ENCODE data around the gene VWA3B. TPM values are rescaled to one million over a fixed set of nuclear protein-coding genes. Genes with fewer than 3 reads are reported as not detected.

VWA3B gene
- total RNA-seq, 2 donors from 2014 or later, result 0.78 TPM; not detected in 1

GRCh38 chr2:98175811-98176210 lies 88.8 kb downstream of the VWA3B start:
- TF ChIP-seq CTCF (IDR thresholded peaks at IDR 0.05) (peak in 3 of 7 experiments; percentile 13 to 34 (median 13)), POLR2A (IDR thresholded peaks at IDR 0.05) (no peak)
- 21 to 26% methylated on average over 6 of the region's 6 CpGs for WGBS, 2 donors
- Histone ChIP-seq H3K27me3 (no peaks in the 10 kb centered on the region), H3K27ac (no peak overlapping the region), H3K9me3 (no peaks in the 10 kb centered on the region), H3K4me1 (no peaks in the 10 kb centered on the region), H3K4me3 (no peak overlapping the region), H3K36me3 (replicated peaks in 1 of 2; ENCODE audit: insufficient read depth in 1 of 2, low read depth in 2 of 2) (no peaks in the 10 kb centered on the region)
- ATAC-seq (no peak), DNase-seq (peak in 2 of 4 donors; percentile 8 to 30)
- intact Hi-C loops (cut with DNase I), result no loop called here

- TF ChIP-seq CTCF (IDR thresholded peaks at IDR 0.05) (no peak), POLR2A (IDR thresholded peaks at IDR 0.05) (no peak)
- DNase-seq, result no peak
- no peaks in the 10 kb centered on the region for H3K27me3 ChIP-seq
- H3K27ac ChIP-seq, result no peak overlapping the region
- no peak for ATAC-seq
- H3K4me1 ChIP-seq, result no peaks in the 10 kb centered on the region
- H3K9me3 ChIP-seq, result no peaks in the 10 kb centered on the region
- 33 to 40% methylated on average over 2 of the region's 2 CpGs for WGBS, 2 donors
- intact Hi-C loops (cut with DNase I), result no loop called here
- H3K36me3 ChIP-seq (replicated peaks in 1 of 2; ENCODE audit: insufficient read depth in 1 of 2, low read depth in 2 of 2), result no peaks in the 10 kb centered on the region
- H3K4me3 ChIP-seq, result no peak overlapping the region
Measured at GRCh38 chr2:98177286-98177685, 90.3 kb downstream of the VWA3B start.

- intact Hi-C loops (cut with DNase I), result no loop called here
- ATAC-seq (no peak), DNase-seq (no peak)
- Histone ChIP-seq H3K27me3 (no peaks in the 10 kb centered on the region), H3K36me3 (replicated peaks in 1 of 2; ENCODE audit: insufficient read depth in 1 of 2, low read depth in 2 of 2) (no peaks in the 10 kb centered on the region), H3K4me3 (no peak overlapping the region), H3K9me3 (no peaks in the 10 kb centered on the region), H3K4me1 (no peaks in the 10 kb centered on the region), H3K27ac (no peak overlapping the region)
- 55 to 58% methylated on average over 6 of the region's 6 CpGs for WGBS, 2 donors
- no peak for TF ChIP-seq CTCF (IDR thresholded peaks at IDR 0.05)
- no peak for TF ChIP-seq POLR2A (IDR thresholded peaks at IDR 0.05)
Measured at GRCh38 chr2:98177986-98178385, 91.0 kb downstream of the VWA3B start.

GRCh38 chr2:98180456-98180855 lies 93.5 kb downstream of the VWA3B start:
- Histone ChIP-seq H3K9me3 (no peaks in the 10 kb centered on the region), H3K4me1 (no peaks in the 10 kb centered on the region), H3K4me3 (no peak overlapping the region), H3K27ac (no peak overlapping the region), H3K36me3 (replicated peaks in 1 of 2; ENCODE audit: insufficient read depth in 1 of 2, low read depth in 2 of 2) (no peaks in the 10 kb centered on the region), H3K27me3 (no peaks in the 10 kb centered on the region)
- DNase-seq, result no peak
- intact Hi-C loops (cut with DNase I), result no loop called here
- 71 to 78% methylated on average over 2 of the region's 2 CpGs for WGBS, 2 donors
- no peak for ATAC-seq
- TF ChIP-seq CTCF (IDR thresholded peaks at IDR 0.05) (no peak), POLR2A (IDR thresholded peaks at IDR 0.05) (no peak)

- H3K27ac ChIP-seq, result no peak overlapping the region
- ATAC-seq (no peak), DNase-seq (no peak)
- no peaks in the 10 kb centered on the region for H3K27me3 ChIP-seq
- no peaks in the 10 kb centered on the region for H3K36me3 ChIP-seq (replicated peaks in 1 of 2; ENCODE audit: insufficient read depth in 1 of 2, low read depth in 2 of 2)
- intact Hi-C loops (cut with DNase I), result no loop called here
- TF ChIP-seq POLR2A (IDR thresholded peaks at IDR 0.05), result no peak
- TF ChIP-seq CTCF (IDR thresholded peaks at IDR 0.05), result no peak
- H3K4me3 ChIP-seq, result no peak overlapping the region
- no peaks in the 10 kb centered on the region for H3K9me3 ChIP-seq
- 97 to 98% methylated on average over 3 of the region's 3 CpGs for WGBS, 2 donors
- no peaks in the 10 kb centered on the region for H3K4me1 ChIP-seq
Measured at GRCh38 chr2:98181346-98181745, 94.4 kb downstream of the VWA3B start.

Data from body of pancreas (tissue), 4 donors.